Effector memory CD4-positive, alpha-beta T cell (primary cell): ENCODE data around the gene TGFBI.
"Not testable (repeated sequence)": the region's sequence is repeated elsewhere in the genome, so short reads cannot be mapped to it uniquely, and the experiment has no call there.

Experiments used
- DNase-seq, 3 donors: peaks; one replicate each; pipeline ENCODE4 v3.0.0-alpha.2; 2020
- H3K27ac ChIP-seq: 2 replicates; pipeline ENCODE4 v1.7.0; 2013; ENCODE audit warnings: mild to moderate bottlenecking, low read length, moderate library complexity; ENCODE audit not compliant: insufficient read depth, poor library complexity, severe bottlenecking
- H3K27me3 ChIP-seq: replicated peaks from 2 replicates; pipeline ENCODE4 v1.7.0; 2013; ENCODE audit warnings: mild to moderate bottlenecking, low read length; ENCODE audit not compliant: insufficient read depth, control insufficient read depth, poor library complexity, severe bottlenecking
- H3K36me3 ChIP-seq: 2 replicates; pipeline ENCODE4 v1.7.0; 2013; ENCODE audit warnings: mild to moderate bottlenecking, low read length, moderate library complexity; ENCODE audit not compliant: control insufficient read depth, insufficient read depth
- H3K4me1 ChIP-seq: 2 replicates; pipeline ENCODE4 v1.7.0; 2013; ENCODE audit warnings: low read length, mild to moderate bottlenecking; ENCODE audit not compliant: control insufficient read depth, insufficient read depth, poor library complexity, severe bottlenecking
- H3K4me3 ChIP-seq: 2 replicates; pipeline ENCODE4 v1.7.0; 2013; ENCODE audit warnings: low read length, low read depth, mild to moderate bottlenecking; ENCODE audit not compliant: insufficient read depth, poor library complexity, severe bottlenecking
- H3K9me3 ChIP-seq: 2 replicates; pipeline ENCODE4 v1.7.0; 2013; ENCODE audit warnings: mild to moderate bottlenecking, low read length, moderate library complexity; ENCODE audit not compliant: control insufficient read depth

TGFBI gene

DNA sequence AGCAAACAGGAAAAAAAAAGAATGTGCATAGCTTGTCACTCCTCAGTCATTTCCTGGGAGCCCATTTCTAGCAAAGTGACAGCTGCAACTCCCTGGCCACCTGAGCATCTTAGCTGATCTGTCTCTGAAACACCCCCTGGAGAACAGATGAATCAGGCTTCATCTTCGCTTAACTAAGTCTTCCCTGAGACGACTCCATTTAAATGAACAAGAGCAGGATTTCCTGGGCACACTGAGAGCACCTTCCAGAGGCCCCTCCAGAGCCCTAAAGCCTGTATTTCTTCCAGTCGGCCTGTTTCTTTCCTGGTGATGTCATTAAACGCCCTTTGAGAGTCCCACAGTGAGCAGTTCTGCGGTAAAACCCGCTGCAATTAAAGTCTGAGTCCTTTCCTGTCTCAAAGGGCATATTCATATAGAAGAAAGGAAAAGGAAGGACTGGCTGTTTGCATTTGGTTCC lies 13.9 kb downstream of the TGFBI start:
- Histone ChIP-seq H3K4me3 (no peak overlapping the region), H3K27me3 (no peaks in the 10 kb centered on the region), H3K4me1 (peaks cover 11% of the 10 kb centered on the region), H3K27ac (no peak overlapping the region), H3K9me3 (no peaks in the 10 kb centered on the region), H3K36me3 (no peaks in the 10 kb centered on the region)
- no peak for DNase-seq

GRCh38 chr5:136043551-136043950 lies 14.8 kb downstream of the TGFBI start:
- H3K27me3 ChIP-seq, result no peaks in the 10 kb centered on the region
- peaks cover 6% of the 10 kb centered on the region for H3K4me1 ChIP-seq
- H3K27ac ChIP-seq, result no peak overlapping the region
- no peak for DNase-seq
- no peaks in the 10 kb centered on the region for H3K36me3 ChIP-seq
- no peaks in the 10 kb centered on the region for H3K9me3 ChIP-seq
- no peak overlapping the region for H3K4me3 ChIP-seq

DNA sequence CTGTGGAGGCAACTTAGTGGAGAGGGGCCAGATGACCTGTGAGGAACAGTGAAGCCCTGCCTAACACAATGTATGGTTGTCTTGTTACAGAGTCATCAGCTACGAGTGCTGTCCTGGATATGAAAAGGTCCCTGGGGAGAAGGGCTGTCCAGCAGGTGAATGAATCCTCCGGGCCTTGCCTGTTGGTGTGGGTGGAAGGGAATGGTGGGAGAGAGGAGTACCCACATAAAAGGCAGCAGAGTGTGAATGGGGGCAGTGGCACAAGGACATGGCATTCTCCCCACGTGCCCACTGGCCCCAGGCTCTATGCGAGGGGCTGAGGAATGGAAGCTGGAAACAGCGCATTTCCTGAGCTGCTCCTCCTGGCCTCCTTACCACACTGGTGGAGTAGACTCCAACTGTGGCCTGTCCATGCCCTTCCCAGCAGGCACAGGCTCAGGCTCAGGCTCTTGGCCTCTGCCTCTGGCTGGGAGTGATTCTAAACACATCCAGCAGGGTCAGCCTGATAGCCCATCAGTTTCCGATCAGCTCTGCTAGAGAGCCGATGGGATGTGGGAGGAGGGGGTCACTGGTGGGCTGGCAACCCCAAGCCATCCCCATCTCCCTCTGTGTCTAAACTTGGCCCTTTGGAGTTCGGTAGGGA lies 15.3 kb downstream of the TGFBI start:
- Histone ChIP-seq H3K9me3 (no peaks in the 10 kb centered on the region), H3K36me3 (no peaks in the 10 kb centered on the region), H3K27ac (no peak overlapping the region), H3K4me1 (peaks cover 6% of the 10 kb centered on the region), H3K4me3 (no peak overlapping the region), H3K27me3 (no peaks in the 10 kb centered on the region)
- DNase-seq, result no peak

- not testable (repeated sequence) for DNase-seq, H3K36me3 ChIP-seq, H3K9me3 ChIP-seq, H3K4me3 ChIP-seq, H3K27ac ChIP-seq, H3K27me3 ChIP-seq, H3K4me1 ChIP-seq
Measured at GRCh38 chr5:136045026-136045425, 16.2 kb downstream of the TGFBI start.

GRCh38 chr5:136046246-136046645 lies 17.5 kb downstream of the TGFBI start:
- Histone ChIP-seq H3K27ac (no peak overlapping the region), H3K4me3 (no peak overlapping the region), H3K36me3 (no peaks in the 10 kb centered on the region), H3K4me1 (peaks cover 6% of the 10 kb centered on the region), H3K27me3 (no peaks in the 10 kb centered on the region), H3K9me3 (no peaks in the 10 kb centered on the region)
- no peak for DNase-seq

DNA sequence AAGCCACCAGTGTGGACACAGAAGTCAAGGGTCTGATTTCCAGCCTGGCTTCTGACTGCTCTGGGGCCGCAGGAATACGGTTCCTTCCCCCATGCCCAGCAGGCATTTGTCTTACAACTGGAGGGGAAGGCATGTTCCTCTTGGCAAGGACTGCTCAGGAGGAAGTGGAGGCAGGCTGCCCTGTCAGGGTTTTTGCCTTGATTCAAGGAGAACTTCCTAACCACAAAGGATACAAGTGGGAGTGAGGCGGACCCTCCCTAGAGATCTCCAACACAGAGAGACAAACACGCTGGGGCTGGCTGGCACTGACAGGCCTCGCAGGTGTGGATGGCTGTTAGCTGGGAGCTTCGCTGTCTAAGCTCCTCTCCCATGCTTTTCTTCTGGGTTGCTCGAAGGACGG lies 19.1 kb downstream of the TGFBI start:
- H3K9me3 ChIP-seq, result no peaks in the 10 kb centered on the region
- H3K4me3 ChIP-seq, result no peak overlapping the region
- DNase-seq, result no peak
- no peaks in the 10 kb centered on the region for H3K27me3 ChIP-seq
- no peak overlapping the region for H3K27ac ChIP-seq
- H3K36me3 ChIP-seq, result no peaks in the 10 kb centered on the region
- peaks cover 2% of the 10 kb centered on the region for H3K4me1 ChIP-seq

GRCh38 chr5:136048966-136049365 lies 20.2 kb downstream of the TGFBI start:
- Histone ChIP-seq H3K4me3 (no peak overlapping the region), H3K9me3 (no peaks in the 10 kb centered on the region), H3K36me3 (no peaks in the 10 kb centered on the region), H3K27ac (no peak overlapping the region), H3K4me1 (no peaks in the 10 kb centered on the region), H3K27me3 (no peaks in the 10 kb centered on the region)
- no peak for DNase-seq

- H3K4me3 ChIP-seq, result no peak overlapping the region
- no peaks in the 10 kb centered on the region for H3K36me3 ChIP-seq
- no peak for DNase-seq
- no peak overlapping the region for H3K27ac ChIP-seq
- no peaks in the 10 kb centered on the region for H3K4me1 ChIP-seq
- no peaks in the 10 kb centered on the region for H3K27me3 ChIP-seq
- no peaks in the 10 kb centered on the region for H3K9me3 ChIP-seq
Measured at GRCh38 chr5:136051486-136052220, 22.9 kb downstream of the TGFBI start.

DNA sequence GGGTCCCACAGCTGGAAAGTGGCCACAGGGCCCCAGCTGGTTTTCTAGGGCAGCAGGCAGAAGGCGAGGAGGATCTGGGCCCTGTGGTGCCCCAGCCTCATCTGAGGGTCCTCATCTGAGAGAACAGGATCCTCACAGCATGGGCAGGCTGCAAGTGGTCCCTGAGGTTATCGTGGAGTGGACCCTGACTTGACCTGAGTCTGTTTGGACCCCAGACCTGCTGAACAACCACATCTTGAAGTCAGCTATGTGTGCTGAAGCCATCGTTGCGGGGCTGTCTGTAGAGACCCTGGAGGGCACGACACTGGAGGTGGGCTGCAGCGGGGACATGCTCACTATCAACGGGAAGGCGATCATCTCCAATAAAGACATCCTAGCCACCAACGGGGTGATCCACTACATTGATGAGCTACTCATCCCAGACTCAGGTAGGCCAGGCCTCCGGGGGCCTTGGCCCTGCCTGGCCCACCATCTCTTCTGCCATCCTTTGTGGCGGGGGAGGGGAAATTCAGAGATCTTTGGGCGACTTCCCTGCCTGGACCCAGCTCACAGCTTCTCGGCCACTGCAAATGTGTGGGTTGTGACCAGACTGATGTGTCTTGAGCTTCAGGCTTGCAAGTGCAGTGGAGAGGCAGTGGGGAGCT lies 24.0 kb downstream of the TGFBI start:
- no peaks in the 10 kb centered on the region for H3K36me3 ChIP-seq
- H3K27me3 ChIP-seq, result no peaks in the 10 kb centered on the region
- no peak for DNase-seq
- H3K4me1 ChIP-seq, result no peaks in the 10 kb centered on the region
- no peak overlapping the region for H3K27ac ChIP-seq
- H3K4me3 ChIP-seq, result no peak overlapping the region
- no peaks in the 10 kb centered on the region for H3K9me3 ChIP-seq
